Head of caudate nucleus (tissue), 42 donors: ENCODE measurements around the gene SLC26A9.
"Not testable (repeated sequence)": the region's sequence is repeated elsewhere in the genome, so short reads cannot be mapped to it uniquely, and the experiment has no call there.

Source experiments
- DNase-seq, 42 donors: peaks; one replicate each; pipeline versions ENCODE4 v3.0.0 to v3.0.0-alpha.2; 2020 to 2021; ENCODE audit warnings: mixed read lengths in 7 of 42
- intact Hi-C: fragments of 100-400 bp; cut with DNase I; formaldehyde crosslinking; loops from one replicate; pipeline ENCODE4 v1.15.0; 2022

Gene SLC26A9

GRCh38 chr1:205918955-205919746 lies 24.1 kb downstream of the SLC26A9 start:
- DNase-seq = peak; percentile 46 to 97 (median 90)
- intact Hi-C loops = loop anchor here (1.0 to 10.0 kb wide), 3 partner anchors 58 to 188 kb away; no protein-coding TSS in a partner anchor

GRCh38 chr1:205917466-205918238 lies 25.6 kb downstream of the SLC26A9 start:
- DNase-seq = peak in 4 of 42 donors; percentile 1 to 27 (median 4)
- intact Hi-C loops = loop anchor here (5.0 to 10.0 kb wide), 2 partner anchors 123 to 190 kb away; no protein-coding TSS in a partner anchor

DNA sequence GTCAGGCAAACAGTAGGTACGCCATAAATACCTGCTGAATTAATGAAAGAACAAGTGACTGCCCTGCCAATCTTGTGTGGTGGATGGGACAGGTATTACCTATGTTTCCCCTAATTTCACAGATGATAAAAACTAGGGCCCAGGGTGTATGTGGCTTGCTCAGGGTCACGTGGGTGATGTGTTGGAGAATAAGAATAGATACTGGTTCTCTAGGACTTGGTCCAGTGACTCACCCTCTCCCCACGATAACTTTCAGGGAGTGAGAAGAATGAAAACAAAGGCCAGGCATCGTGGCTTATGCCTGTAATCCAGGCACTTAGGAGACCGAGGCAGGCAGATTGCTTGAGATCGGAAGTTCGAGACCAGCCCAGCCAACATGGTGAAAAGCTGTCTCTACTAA lies 26.7 kb downstream of the SLC26A9 start:
- intact Hi-C loops = loop anchor here (5.0 to 10.0 kb wide), 2 partner anchors 122 to 191 kb away; no protein-coding TSS in a partner anchor
- peak in 1 of 42 donors; percentile 0 for DNase-seq

GRCh38 chr1:205915354-205915990 lies 27.8 kb downstream of the SLC26A9 start:
- intact Hi-C loops = loop anchor here (5.0 to 10.0 kb wide), 2 partner anchors 121 to 192 kb away; no protein-coding TSS in a partner anchor
- DNase-seq = no peak

DNA sequence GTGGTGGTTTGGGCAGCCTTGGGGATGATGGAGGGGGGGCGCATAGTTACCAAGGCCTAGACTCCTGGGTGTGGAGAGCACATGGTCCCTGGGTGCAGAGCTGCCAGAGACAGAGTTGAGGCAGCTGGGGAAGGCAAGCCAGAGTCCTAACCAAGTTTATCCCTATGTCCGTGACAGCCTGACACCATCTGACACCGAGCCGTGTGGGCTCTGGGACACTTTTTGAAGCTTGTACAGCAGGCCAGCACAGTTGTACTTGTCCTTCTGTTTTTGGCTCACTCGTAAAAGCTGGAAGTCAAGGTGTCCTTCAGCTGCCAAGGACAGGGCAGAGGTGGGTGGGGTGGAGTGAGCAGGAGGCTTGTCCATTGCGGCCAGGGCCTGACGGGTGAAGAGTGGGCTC lies 28.5 kb downstream of the SLC26A9 start:
- no peak for DNase-seq
- intact Hi-C loops = loop anchor here (5.0 to 10.0 kb wide), 2 partner anchors 120 to 193 kb away; no protein-coding TSS in a partner anchor

GRCh38 chr1:205914155-205914507 lies 29.1 kb downstream of the SLC26A9 start:
- intact Hi-C loops = loop anchor here (10.0 kb wide), 1 partner anchor 119 kb away; no protein-coding TSS in a partner anchor
- DNase-seq = no peak

DNA sequence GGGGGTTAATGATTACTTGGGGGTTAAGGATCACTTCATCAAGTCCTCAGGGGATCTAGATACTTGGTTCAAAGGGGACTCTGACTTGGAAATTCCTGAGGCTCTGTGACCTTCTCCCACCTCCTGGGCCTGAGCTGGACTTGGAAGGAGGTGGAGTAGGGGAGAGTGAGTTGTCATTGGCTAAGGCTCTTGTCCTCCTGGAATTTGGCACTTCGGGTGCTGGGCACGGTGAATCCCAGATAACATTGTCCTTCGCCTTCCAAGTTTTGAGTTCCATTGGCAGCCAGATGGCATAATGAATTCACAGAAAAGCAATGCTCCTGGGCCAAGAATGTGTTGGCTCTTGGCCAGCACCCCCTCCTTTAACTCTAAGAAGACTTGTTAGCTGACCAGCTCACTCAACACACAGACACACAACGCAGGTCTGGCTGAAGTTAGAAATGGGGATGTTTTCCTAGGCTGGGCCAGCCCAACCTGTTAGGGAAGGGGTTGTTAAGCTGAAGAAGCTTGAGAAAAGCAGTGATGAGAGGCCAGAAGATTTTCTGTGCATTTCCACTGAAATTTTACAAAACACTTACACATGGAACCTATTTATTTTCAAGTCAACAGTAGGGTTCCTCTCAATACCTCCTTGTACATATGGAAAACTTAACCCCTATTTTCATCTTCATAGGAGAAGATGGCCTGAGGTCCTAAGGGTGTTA lies 29.7 kb downstream of the SLC26A9 start:
- intact Hi-C loops = loop anchor here (10.0 kb wide), 1 partner anchor 119 kb away; no protein-coding TSS in a partner anchor
- peak in 20 of 42 donors; percentile 23 to 72 (median 49) for DNase-seq

DNA sequence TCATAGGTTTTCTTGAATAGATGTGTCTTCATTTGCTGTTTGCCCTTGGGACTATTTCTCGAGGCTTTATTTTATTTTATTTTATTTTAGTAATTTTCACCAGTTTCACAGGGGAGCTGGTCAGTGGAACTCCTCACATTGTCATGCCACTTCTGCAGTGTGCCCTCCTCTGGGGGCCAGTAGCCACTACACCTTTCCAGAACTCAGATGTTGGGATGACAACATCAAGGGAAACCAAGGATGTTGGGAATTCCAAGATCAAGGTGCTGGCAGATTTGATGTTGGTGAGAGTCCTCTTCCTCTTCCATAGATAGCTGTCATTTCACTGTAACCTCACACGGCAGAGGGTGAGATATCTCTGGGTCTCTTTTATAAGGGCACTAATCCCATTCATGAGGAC lies 35.5 kb downstream of the SLC26A9 start:
- intact Hi-C loops = no loop called here
- peak in 1 of 42 donors; percentile 67 for DNase-seq

DNA sequence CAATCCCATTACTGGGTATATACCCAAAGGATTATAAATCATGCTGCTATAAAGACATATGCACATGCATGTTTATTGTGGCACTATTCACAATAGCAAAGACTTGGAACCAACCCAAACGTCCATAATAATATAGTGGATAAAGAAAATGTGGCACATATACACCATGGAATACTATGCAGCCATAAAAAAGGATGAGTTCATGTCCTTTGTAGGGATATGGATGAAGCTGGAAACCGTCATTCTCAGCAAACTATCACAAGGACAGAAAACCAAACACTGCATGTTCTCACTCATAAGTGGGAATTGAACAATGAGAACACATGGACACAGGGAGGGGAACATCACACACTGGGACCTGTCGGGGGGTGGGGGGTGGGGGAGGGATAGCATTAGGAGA lies 38.2 kb downstream of the SLC26A9 start:
- intact Hi-C loops, DNase-seq: not testable (repeated sequence)

DNA sequence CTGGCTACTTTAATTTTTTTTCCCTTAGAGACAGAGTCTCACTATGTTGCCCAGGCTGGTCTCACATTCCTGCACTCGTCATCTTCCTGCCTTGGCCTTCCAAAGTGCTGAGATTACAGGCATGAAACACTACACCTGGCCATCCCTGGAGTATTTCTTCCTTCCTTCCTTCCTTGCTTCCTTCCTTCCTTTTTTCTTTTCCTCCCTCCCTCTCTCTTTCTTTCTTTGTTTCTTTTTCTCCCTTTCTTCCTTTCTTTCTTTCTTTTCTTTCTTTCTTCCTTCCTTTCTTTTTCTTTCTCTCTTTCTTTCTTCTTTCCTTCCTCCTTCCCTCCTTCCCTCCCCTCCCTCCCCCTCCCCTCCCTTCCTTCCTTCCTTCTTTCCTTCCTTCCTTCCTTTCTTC lies 46.9 kb downstream of the SLC26A9 start:
- intact Hi-C loops = no loop called here
- DNase-seq = no peak

- intact Hi-C loops, DNase-seq: not testable (repeated sequence)
These were observed 49.1 kb downstream of the SLC26A9 start for GRCh38 chr1:205894119-205894518.

- intact Hi-C loops, DNase-seq: not testable (repeated sequence)
These were observed 51.1 kb downstream of the SLC26A9 start for GRCh38 chr1:205892175-205892574.

DNA sequence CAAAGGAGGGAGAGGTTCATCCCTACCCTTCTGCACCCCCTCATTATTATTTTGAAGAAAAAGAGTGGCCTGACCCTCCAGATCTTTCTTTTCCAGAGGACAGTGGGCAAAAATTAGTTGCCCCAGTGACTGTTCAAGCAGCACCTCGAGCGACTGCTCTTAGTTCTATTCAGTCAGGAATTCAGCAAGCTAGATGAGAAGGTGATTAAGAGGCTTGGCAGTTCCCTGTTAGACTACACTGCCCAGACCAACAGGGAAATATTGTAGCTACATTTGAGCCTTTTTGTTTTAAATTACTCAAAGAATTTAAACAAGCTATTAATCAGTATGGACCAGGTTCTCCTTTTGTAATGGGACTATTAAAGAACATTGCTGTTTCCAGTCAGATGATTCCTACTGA lies 51.8 kb downstream of the SLC26A9 start:
- intact Hi-C loops, DNase-seq: not testable (repeated sequence)

DNA sequence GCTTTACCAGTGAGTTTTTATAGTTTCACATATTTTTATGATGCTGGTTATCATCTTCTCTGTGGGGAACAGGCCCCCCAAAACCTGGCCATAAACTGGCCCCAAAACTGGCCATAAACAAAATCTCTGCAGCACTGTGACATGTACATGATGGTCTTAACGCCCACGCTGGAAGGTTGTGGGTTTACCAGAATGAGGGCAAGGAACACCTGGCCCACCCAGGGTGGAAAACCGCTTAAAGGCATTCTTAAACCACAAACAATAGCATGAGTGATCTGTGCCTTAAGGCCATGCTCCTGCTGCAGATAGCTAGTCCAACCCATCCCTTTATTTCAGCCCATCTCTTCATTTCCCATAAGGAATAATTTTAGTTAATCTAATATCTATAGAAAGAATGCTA lies 52.6 kb downstream of the SLC26A9 start:
- DNase-seq, intact Hi-C loops: not testable (repeated sequence)

- intact Hi-C loops, DNase-seq: not testable (repeated sequence)
These were observed 53.5 kb downstream of the SLC26A9 start for GRCh38 chr1:205889706-205890105.

DNA sequence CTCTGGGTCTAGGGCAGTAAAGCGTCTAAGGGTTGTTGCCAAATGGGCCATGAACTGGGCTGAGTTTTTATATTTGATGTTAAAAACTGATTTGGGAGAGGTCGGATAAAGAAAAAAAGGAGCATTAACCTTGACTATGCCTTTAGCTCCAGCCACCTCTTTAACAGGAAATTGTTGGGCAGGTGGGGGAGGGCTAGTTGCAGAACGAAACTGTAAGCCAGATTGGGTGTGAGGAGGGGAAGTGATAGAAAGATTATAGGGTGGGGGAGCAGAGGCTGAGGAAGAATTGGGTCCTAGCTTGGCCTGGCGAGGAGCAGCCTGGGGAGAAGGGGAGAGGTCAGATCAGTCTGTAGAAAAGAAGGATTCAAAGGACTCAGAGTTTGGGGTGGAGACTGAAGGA lies 54.2 kb downstream of the SLC26A9 start:
- DNase-seq, intact Hi-C loops: not testable (repeated sequence)

DNA sequence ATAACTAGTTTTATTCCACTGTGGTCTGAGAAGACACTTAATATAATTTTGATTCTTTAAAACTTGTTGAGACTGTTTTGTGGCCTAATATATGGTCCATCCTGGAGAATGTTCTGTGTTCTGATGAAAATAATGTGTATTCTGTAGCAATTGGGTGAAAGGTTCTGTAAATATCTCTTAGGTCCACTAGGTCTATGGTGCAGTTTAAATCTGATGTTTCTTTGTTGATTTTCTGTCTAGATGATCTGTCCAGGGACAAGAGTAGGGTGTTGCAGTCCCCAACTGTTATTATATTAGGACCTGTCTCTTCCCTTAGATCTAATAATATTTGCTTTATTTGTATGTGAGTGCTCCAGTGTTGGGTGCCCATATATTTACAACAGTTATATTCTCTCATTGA lies 59.5 kb downstream of the SLC26A9 start:
- intact Hi-C loops = no loop called here
- no peak for DNase-seq

- intact Hi-C loops = no loop called here
- no peak for DNase-seq
These were observed 62.3 kb downstream of the SLC26A9 start for GRCh38 chr1:205880923-205881322.

GRCh38 chr1:205879974-205880373 lies 63.3 kb downstream of the SLC26A9 start:
- DNase-seq = no peak
- intact Hi-C loops = no loop called here
